HS-5 (cell line): ENCODE measurements around the gene DLG3.
"Not testable (repeated sequence)": the region's sequence is repeated elsewhere in the genome, so short reads cannot be mapped to it uniquely, and the experiment has no call there.

Experiments
- DNase-seq: peaks from one replicate; pipeline ENCODE4 v3.0.0-alpha.2; 2012; ENCODE audit warnings: low read depth

The DLG3 gene

DNA sequence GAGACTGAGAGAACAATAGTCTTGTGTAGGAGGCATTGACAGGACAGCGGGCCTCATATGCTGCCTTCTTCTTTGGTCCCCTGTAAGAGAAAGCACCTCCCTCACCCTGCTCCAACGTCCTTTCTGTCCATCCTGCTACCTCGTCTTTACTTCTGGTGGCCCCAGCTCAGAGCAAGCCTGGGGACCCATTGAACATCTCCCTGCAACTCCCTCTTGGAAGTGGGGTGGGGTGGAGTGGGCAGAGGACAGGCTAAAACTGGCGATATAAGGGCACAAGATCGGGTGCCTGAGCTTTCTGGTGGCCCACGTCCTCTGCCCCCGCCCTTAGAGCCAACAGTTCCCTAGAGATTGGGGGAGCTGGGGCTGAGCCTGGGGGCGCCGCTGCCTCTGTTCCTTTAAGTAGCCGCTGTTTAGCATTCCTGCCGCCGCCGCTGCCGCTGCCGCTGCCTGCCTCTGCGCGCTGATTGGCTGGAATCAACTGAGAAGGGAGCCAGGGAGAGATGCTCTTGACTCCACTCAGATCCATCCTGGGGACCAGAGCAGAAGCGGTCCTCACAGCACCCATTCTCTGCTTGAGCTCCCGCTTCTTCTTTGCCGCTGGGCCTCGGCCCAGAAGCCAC lies at the start of gene DLG3:
DLG3 (plus strand) TSS at position 510 of the 620 bp plus-strand sequence. CDS start 367 bp downstream, outside the sequence.
- DNase-seq = no peak

DNA sequence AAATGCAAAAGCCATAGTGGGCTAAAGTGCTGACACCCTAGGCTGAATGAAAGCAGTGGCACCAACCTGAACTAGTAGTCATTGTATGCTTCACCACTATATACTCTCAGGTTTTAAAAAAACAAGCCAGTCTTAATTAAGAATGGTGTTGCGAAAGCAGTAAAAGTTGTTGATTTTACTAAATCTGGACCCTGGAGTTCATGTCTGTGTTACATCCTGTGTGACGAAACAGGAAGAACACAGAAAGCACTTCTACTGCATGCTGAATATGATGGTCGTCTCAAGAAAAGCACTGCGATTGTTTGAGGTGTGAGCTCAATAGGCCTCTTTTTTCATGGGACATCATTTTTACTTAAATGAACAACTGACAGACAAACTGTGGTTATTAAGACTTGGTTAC lies 45.7 kb upstream of the DLG3 start:
- DNase-seq = no peak

DNA sequence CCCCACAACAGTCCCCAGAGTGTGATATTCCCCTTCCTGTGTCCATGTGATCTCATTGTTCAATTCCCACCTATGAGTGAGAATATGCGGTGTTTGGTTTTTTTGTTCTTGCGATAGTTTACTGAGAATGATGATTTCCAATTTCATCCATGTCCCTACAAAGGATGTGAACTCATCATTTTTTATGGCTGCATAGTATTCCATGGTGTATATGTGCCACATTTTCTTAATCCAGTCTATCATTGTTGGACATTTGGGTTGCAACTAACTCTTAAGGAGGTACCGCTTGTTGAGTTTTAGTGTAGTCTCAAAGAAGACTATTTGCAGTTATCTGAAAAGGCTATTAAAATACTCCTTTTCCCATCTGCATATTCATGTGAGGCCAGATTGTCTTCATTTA lies 44.5 kb upstream of the DLG3 start:
- not testable (repeated sequence) for DNase-seq

DNA sequence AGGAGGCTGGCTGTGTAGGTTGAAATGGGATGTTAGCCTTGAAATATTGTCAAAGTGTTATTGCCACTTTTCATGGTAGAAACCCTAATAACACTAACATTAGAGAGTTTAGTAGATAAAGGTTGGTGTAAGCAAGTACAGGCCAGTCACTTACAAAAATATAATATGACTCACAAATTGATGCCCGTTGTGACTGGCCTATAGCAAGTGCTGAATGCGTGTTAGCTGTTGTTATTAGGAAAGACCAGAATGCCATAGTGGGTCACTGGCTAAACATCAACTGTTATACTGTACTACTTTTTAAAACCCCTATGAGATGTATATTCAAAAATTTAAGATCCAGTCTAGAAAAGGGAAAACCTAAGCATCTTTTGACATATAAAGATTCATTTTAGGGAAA lies 41.9 kb upstream of the DLG3 start:
- no peak for DNase-seq

DNA sequence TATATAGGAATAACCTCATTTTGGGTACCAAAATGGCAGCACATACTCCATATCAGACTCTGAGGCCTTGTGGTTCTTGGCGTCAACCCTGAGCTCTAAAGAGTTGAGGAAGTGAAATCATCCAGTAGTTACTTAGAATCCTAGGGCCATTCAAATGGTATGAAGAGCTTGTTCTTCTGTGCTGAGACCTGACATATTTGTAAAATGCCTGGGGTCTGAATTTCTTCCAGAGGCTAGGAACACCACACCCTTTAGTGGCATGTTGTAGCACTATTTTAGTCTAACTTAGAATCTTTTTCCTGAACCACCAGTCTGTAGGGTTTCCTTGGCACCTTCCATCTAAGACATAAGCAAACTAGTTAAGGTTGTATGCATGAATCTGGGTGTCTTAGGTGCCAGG lies 39.6 kb upstream of the DLG3 start:
- DNase-seq = no peak

DNA sequence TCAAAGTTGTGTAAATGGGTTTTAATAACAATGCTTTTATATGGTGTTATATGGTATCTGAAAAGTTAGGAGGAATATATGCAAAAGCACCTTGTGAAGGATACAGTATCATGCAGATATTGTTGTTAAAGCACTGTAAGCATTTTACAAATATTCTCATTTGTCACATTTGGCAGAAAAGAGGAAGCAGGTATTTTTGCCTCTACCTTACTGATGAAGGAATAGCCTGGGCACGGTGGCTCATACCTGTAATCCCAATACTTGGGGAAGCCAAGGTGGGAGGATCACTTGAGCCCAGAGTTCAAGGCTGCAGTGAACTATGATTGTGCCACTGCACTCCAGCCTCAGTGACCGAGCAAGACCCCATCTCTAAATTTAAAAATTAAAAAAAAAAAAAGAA lies 33.7 kb upstream of the DLG3 start:
- no peak for DNase-seq

DNA sequence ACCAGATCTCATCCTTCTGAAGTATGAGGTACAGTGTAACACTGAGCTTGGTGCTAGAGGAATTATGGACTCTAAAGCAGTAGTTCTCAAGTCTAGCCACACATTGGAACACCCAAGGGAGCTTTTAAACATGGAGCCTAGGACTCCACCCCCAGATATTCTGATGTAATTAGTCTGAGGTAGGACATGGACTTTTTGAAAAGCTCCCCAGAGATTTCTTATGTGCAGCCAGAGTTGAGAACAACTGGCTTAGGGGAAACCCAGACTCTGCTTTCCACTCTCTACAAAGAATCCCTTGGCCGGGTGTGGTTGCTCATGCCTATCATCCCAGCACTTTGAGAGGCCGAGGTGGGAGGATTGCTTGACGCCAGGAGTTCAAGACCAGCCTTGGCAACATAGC lies 33.2 kb upstream of the DLG3 start:
- no peak for DNase-seq

DNA sequence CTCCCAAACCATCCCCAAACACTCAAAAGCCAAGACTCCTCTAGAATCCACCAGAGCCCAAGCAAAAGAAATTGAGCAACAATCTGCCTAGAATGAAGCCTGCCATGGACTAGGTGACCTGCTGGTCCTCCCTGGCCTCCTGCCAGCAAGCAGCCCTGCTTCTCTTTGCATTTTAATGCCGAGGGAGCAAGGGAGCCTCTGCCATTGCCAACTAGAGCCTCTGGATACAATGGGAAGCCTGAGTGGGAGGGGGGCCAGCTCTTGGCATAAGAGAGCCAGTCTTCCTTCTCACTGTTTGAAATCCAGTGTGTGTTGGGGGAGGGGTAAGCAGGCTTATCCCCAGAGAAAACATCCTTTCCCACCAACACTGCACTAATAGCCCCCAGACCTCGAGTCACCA lies 23.0 kb upstream of the DLG3 start:
- DNase-seq = no peak

DNA sequence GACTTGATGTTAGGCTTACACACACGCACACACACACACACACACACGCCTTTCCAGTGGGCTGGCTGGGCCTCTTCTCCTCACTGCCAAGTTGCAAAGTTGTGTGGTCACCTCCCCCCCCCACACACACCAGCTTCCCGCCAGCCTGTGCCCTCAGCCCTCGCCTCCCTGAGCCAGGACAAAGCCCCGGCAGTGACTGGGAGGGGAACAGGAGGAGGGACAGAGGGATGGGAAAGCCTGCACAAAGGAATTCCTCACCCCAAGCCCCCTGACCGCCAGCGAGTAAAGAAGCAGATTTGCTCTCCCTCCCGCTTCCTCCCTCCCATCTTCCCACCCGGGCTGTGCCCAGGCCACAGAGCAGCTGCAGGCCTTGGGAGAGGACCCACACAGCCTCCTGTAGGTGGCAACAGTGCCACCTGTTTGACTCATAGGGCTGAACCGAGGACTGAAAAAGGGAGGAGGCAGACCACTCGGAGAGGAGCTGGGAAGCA lies 21.7 kb upstream of the DLG3 start, which contains the start of gene GDPD2:
GDPD2 (plus strand) TSS at position 464 of the 491 bp plus-strand sequence. CDS start 1,671 bp downstream, outside the sequence.
- DNase-seq = no peak

DNA sequence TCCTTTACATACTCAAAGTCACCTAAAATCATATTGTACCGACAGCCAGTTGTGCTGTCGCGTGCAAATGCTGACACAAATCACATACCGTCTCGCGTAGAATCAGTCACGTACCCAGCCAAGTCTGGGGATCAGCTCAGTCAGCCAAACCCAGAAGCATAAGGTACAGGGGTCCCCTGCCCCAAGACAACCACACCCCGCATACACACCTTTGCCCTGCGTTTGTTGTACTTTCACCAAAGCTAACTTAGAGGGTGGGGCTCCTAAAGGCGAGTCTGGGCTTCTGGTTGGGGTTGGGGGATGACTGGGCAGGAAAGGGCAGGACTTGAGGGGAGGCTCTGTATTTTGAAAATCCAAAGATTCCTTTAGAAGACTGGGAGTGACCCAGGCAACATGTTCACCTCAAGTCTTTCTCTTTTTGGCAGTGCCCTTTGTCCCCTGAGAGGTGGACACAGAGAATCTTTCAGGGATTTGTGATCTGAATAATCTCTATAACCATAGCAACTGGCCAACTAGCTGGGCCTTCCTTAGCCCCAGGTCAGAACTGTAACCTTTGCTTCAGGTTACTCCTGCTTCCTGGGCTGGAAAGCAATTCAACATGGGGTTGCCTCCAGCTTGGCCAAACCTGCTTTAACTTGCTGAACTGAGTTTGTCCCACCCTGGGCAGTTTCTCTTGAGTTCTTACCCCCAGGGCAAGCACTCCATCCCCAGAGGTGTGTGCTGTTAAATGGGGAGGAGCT lies 20.5 kb upstream of the DLG3 start:
- DNase-seq = no peak

DNA sequence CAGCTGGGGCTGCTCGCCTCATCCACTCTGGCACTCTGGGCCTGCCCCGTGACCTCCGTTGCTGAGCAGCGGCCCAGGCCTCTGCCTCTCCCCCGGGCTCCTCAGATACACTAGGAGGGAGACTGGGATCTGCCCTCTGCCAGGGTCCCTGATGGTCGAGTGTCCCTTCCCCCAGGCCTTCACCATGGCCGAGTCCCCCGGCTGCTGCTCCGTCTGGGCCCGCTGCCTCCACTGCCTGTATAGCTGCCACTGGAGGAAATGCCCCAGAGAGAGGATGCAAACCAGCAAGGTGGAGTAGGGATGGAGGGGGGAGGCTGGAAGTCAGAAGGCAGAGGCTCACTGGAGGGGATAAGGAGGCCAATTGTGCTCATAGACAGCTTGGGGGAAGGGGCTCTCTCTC lies 19.8 kb upstream of the DLG3 start:
- no peak for DNase-seq

DNA sequence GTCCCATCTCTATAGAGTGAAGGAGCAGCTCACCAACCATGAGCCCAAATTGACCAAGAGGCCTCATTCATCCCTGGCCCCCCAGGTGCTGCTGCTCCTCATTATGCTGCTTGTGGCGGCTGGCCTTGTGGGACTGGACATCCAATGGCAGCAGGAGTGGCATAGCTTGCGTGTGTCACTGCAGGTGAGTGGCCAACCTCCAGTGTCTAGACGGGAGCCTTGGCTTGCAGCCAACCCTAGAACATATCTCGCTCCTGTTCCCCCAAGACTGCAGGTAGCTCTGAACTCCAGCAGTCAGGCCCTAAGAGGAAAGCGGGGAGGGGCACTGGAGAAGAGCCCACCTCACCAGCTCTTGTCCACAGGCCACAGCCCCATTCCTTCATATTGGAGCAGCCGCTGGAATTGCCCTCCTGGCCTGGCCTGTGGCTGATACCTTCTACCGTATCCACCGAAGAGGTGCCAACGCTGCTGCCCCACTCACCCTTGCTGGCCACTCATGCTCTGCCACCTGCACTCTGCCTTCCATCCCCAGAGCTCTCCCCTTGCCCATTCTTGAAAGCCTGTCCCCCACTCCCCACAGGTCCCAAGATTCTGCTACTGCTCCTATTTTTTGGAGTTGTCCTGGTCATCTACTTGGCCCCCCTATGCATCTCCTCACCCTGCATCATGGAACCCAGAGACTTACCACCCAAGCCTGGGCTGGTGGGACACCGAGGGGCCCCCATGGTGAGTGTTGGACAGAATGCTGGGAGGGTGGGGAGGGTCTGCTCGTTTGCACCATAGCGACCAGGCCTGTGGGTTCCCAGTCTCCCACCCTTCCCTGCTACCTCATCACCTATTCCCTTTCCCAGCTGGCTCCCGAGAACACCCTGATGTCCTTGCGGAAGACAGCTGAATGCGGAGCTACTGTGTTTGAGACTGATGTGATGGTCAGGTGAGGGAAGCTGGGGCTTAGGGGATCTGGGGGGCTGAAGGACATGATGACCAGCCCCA lies 18.1 kb upstream of the DLG3 start:
- no peak for DNase-seq

DNA sequence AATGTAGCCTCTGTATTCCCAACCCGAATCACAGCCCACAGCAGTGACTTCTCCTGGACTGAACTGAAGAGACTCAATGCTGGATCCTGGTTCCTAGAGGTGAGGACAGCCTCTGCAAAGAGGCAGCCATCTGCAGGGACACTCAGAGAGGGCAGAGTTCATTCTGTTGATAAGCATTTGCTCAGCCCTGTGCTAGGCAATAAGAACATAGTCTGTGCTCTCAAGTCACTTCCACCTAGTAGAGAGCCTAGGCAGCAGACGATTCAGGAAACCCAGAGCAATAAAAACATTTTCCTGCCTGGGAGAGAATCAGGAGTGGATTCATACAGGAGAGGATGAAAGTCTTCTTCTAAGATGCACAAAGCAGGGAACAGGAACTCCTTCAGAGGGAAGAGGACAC lies 17.3 kb upstream of the DLG3 start:
- DNase-seq = no peak

DNA sequence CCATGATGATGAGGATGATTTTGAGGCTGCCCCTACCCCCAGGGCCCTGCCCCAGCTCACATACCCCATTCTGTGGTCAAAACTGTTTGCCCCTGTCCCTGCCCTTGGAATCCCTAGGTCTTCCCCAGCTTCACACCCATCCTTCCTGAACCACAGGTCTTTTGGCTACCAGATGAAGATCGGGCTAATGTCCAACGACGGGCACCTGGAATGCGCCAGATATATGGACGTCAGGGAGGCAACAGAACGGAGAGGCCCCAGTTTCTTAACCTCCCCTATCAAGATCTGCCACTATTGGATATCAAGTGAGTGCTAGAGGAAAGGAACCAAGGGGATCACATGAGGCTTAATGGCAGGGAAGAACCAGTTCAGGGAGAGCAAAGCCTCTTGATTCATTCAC lies 14.9 kb upstream of the DLG3 start:
- DNase-seq = no peak

DNA sequence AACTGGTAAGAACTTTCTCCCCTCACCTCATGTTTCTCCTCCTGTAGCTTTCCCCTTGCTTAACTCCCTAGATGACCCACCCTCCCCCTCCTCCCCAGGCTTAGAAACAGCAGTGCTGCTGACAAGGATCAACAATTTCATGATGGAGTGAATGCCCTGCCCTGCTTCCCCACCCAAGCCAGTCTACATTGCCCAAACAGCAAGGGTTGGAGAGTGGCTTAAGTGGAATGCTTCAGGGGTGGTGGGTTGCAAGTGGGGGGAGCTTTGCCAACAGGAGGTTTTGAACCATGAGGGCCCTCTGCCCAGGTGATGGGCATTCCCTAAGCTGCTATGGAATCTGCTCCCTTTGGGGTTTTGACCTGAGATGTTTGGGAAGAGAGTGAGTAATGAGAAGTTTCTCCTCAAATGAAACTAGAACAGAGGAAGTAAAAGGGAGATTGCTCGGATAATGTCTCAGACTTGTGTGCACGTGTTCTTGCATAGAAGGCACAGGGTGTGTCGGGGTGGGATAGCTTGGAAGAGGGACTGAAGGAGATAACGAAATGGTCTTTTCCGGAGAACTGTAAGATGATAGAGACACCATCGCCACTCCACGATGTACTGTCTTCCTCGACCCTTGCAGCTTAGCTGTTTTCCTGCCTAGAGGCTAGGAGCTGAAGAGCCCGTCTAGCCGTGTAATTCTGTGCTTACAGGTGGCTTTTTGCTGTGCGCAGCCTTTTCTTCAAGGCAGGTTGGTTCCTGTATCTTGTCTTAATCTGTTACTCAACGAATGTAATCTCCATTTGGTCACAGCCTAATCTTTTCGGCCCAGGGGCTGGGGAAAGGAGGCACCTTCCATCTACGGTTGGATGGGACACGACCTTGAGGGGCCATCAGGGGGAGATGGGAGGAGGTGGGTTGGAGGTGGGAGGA lies 11.4 kb upstream of the DLG3 start:
- DNase-seq = no peak

DNA sequence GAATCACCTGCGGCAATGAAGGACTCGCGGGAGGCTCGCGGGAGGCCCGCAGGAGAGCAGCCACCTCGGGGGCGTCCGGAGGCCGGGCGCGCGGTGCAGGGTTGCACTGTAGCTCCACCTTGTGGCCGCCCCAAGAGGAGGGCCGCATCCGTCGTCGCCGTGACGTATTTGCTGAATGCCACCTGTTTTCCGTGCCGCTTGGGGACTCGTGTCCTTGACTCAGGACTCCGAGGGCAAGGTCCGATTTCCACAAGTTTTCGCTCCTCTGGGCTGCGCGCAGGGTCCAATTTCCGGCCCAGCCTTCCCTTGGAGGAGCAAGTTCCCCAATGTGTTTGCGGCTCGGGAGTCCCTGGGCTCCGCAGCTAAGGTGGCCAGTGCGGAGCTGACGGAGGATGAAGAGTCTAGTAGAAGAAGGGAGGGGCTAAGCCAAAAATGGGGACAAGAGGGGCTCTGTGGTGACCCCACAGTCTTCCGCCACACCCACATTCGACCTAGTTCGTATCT lies 10.7 kb upstream of the DLG3 start:
- no peak for DNase-seq

DNA sequence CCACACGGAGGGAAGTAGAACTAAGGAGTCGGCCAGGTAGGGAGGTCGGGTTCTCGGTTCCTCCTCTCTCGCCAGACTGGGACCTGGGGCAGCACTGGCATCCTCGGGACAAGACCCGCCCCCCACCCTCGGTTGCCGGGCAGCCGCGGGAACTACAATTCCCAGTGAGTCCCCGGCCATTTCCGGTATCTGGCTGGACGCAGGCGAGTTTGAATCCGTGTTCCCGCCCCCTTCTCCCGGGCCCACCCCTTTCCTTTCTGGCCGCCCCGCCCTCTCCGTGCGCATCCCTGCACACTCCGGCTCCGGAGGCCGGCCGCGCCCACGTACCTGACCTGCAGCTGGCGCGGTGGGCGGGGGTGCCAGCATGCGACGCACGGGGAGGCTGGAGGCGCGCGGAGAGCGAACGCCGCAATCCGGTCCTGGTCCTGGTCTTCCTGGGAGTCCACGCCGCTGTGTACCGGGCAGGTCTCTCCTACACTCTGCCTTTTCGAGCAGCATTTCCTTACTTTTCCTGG lies 10.2 kb upstream of the DLG3 start:
- DNase-seq = no peak

DNA sequence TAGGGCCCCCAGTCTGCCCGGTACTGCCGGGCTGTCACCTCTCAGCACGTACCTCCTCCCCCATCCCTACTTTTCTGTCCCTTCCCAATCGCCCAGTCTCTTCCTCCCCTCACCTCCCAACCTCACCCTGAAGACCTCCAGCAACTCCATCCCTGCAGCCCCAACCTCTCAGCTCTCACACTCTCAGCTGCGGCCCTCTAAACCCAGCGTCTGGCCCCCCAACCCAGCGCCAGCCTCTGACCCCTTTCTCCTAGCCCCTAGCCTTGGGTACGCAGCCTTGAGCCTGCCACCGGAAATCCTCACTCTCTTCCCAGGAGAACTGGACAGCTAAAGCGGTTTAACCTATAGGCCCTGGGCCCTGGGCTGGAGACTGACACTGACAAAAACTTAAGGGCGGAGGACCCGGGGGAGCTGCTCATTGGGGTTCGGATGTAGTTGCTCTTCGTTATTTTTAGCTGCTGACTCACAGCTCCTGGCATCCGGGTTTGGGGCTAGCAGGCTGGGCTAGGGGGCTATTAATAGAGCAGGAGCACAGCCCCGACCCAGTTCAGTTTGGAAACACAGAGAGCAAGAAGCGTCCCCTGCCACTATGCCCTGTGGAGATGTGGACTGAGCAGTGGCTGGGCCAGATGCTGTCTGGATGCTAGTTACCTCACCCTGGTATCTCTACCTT lies 9.6 kb upstream of the DLG3 start:
- DNase-seq = no peak

DNA sequence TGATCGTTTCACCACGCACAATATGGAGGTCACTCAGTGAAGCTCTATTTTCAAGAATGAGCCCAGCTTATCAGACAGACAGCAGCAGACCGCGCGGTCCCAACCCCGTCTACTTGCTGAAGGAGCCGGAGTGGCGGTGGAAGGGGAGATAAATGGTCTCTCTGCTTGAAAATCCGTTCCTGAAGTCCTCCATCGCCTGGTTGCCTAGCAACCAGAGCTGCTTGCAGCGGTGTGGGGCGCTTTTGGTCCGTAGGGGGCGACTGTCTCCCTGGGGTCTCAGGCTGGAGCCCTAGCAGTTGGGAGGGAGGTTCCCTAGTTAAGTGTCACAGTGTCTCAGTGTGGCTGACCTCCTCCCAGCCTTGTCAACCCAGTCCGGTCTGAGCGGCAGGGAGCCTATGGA lies 8.3 kb upstream of the DLG3 start:
- DNase-seq = no peak

DNA sequence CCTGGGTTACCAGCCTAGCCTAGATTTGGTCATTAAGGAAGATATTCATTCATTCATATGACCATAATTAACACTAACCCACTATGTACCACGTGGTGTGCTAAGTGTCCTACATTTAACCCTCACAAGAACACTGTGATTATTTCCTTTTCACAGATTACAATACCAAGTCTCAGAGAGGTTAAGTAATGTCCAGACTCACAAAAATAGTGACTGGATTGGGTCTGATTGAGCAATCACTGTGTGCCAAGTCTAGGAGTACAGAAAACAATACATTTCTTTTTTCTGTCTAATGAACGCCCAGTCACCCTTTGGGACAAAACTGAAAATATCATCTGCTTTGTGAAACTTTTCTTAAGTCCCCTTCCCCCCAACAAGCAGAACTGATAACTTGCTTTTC lies 7.6 kb upstream of the DLG3 start:
- no peak for DNase-seq
